Heart left ventricle (tissue), 16 donors: ENCODE results near the gene RMND1. TPM values are rescaled to one million over a fixed set of nuclear protein-coding genes. Genes with fewer than 3 reads are reported as not detected.

Experiments
- ATAC-seq, 4 donors: fragments of 200-7000 bp; cut with Tn5 transposase; one replicate each; pipeline ENCODE4 v1.9.1; 2020 to 2022; ENCODE audit warnings: moderate library complexity in 4 of 4, mild to moderate bottlenecking in 3 of 4, moderate number of reproducible peaks in 1 of 4
- DNase-seq, 5 donors: peaks; one replicate each; pipeline ENCODE4 v3.0.0-alpha.2; 2020
- H3K27ac ChIP-seq, 12 donors: fragments of 200-600 bp; sonication (generic) in 4 of 12; one replicate each; pipeline versions ENCODE4 v1.5.0 to v1.8.0; 2016 to 2022; ENCODE audit warnings: mild to moderate bottlenecking in 2 of 12
- H3K27me3 ChIP-seq, 9 donors: fragments of 200-600 bp; sonication (generic) in 2 of 9; one replicate each; pipeline versions ENCODE4 v1.5.1 to v1.8.0; 2016 to 2022; ENCODE audit warnings: mild to moderate bottlenecking in 3 of 9
- H3K36me3 ChIP-seq, 9 donors: fragments of 200-600 bp; sonication (generic) in 2 of 9; one replicate each; pipeline versions ENCODE4 v1.5.0 to v1.8.0; 2018 to 2022; ENCODE audit warnings: mild to moderate bottlenecking in 2 of 9
- H3K4me1 ChIP-seq, 12 donors: fragments of 200-600 bp; sonication (generic) in 4 of 12; one replicate each; pipeline versions ENCODE4 v1.5.0 to v1.8.0; 2016 to 2022; ENCODE audit warnings: mild to moderate bottlenecking in 3 of 12
- H3K4me3 ChIP-seq, 12 donors: fragments of 200-600 bp; sonication (generic) in 4 of 12; one replicate each; pipeline versions ENCODE4 v1.5.0 to v1.8.0; 2017 to 2022; ENCODE audit warnings: mild to moderate bottlenecking in 9 of 12, moderate library complexity in 4 of 12
- H3K9me3 ChIP-seq, 12 donors: fragments of 200-600 bp; sonication (generic) in 4 of 12; one replicate each; pipeline versions ENCODE4 v1.5.0 to v1.8.0; 2016 to 2022; ENCODE audit warnings: mild to moderate bottlenecking in 1 of 12
- POLR2A ChIP-seq, 2 donors: fragments of 450-650 bp; IDR thresholded peaks; one replicate each; pipeline ENCODE4 v1.6.1; 2017; ENCODE audit warnings: antibody characterized with exemption in 2 of 2, mild to moderate bottlenecking in 2 of 2, moderate library complexity in 2 of 2
- WGBS, 4 donors: extraction: QIAGEN DNeasy Blood & Tissue Kit in 2 of 4; methylation state at CpG; one replicate each; pipeline versions ENCODE4 v1.1.5 to v1.1.7; 2013 to 2018; 5-methylcytosine and 5-hydroxymethylcytosine counted together
- intact Hi-C, 10 donors: fragments of 100-400 bp; cut with DNase I; formaldehyde crosslinking; loops; one replicate each; pipeline versions ENCODE4 v1.11.1 to v1.14.2; 2022
- polyA plus RNA-seq, 2 donors: library from polyadenylated mRNA; stranded (reverse); fragments of 200-250 nt; gene quantifications; one replicate each; pipeline ENCODE4 v1.2.3, GENCODE V29; 2013
- total RNA-seq, 9 donors: library from RNA; depleted of rRNA in 2 of 9; stranded (reverse); fragments of >200 nt in 2 of 9; fragmentation: NEBNext Ultra II Directional in 3 of 9; extraction: Animal tissue kit (Norgen Biotek cat#: 25700) in 3 of 9; gene quantifications; one replicate each; pipeline versions ENCODE4 v1.1.0 to v1.2.4, GENCODE V29; 2016 to 2023
- TF ChIP-seq, protein P1 (sequence below), 12 donors: fragments of 200-600 bp; sonication (generic) in 4 of 12; IDR thresholded peaks; one replicate each; pipeline versions ENCODE4 v1.5.0 to v1.8.0; 2018 to 2022; ENCODE audit warnings: antibody characterized with exemption in 12 of 12, mild to moderate bottlenecking in 5 of 12
- donor health status: ischemic (EF 13 %, LVEDD 7.1; RV severe dilation, severe dysfunction).
- donor health status: healthy with polysubstance abuse.
- donor health status: DM: no; HTN: yes; CAD: no.
- donor health status: DM: no; HTN: no; CAD: no.
- donor health status: ischemic (EF 25% LVEDD 6.9; RV normal size, moderate dysfunction).
- donor health status: ischemic (EF 25% LVEDD 5.7; RV mildly dilated, moderate dysfunction).
- donor health status: healthy.
- donor health status: DM: yes; HTN: yes; CAD: no.
- donor health status: ischemic (EF 35%, LVEDD 5.7; RV mildly dilated, moderate dysfunction).
- donor health status: nonischemic (EF 11% LVEDD 7.7; RV severe dilation, severe dysfunction).
- donor health status: DM: yes; HTN: yes; CAD: no.
- donor health status: PGD.
- donor health status: ischemic (EF 29% LVEDD 5.4; RV normal size, mild dysfunction).
- donor health status: nonischemic (EF 23%, LVEDD 6.1; RV moderate dilation, normal function).

RMND1 gene
- total and polyA plus RNA-seq, 11 donors: 10.2 to 21.5 (median 17.0) TPM

DNA sequence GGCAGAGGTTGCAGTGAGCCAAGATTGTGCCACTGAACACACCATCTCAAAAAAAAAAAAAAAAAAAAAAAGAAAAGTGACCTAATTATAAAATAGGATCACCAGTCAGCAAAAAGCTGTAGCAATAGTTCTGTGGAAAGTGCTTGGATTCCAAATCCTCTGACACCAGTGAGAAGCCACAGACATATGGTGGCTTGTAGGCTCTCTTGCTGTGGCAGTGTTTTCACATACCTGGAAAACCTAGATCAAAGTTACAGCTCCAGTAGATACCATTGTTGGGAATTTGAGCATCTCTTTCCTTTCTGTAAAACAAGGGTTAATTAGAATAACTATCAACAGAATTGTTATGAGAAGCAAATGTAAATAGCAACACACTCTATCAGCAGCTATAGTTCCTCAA is 46.0 kb upstream of the RMND1 start:
- DNase-seq (no peak), ATAC-seq (no peak)
- Histone ChIP-seq H3K4me3 (no peak overlapping the region), H3K27ac (peak overlapping the region in 1 of 12 donors; percentile 82), H3K4me1 (peaks cover 0 to 58% (median 0%) of the 10 kb centered on the region in 12 donors), H3K36me3 (no peaks in the 10 kb centered on the region), H3K27me3 (peaks cover 0 to 26% (median 8%) of the 10 kb centered on the region in 9 donors), H3K9me3 (no peaks in the 10 kb centered on the region)
- no peak for TF ChIP-seq POLR2A (IDR thresholded peaks at IDR 0.05)
- intact Hi-C loops: no loop called here

DNA sequence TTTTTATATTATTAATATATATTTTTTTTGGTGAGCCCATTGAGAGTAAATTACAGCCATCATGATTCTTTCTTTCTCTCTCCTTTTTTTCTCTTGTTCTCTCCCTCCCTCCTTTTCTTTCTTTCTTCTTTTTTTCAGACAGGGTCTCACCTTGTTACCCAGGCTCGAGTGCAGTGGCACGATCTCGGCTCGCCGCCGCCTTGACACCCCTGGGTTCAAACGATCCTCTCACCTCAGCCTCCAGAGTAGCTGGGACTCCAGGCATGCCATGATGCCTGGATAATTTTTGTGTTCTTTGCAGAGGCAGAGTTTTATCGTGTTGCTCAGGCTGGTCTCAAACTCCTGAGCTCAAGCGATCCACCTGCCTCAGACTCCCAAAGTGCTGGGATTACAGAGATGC is 43.5 kb upstream of the RMND1 start:
- intact Hi-C loops: no loop called here
- Histone ChIP-seq H3K4me3 (peak overlapping the region in 3 of 12 donors; percentile 68 to 82 (median 70)), H3K36me3 (no peaks in the 10 kb centered on the region), H3K27me3 (peaks cover 0 to 33% (median 8%) of the 10 kb centered on the region in 9 donors), H3K27ac (peak overlapping the region in 1 of 12 donors; percentile 88), H3K9me3 (no peaks in the 10 kb centered on the region), H3K4me1 (peaks cover 0 to 36% (median 0%) of the 10 kb centered on the region in 12 donors)
- 84 to 88% (median 87%) methylated on average over 9 of the region's 9 CpGs for WGBS, 4 donors
- ATAC-seq (no peak), DNase-seq (no peak)
- TF ChIP-seq, protein P1, sequence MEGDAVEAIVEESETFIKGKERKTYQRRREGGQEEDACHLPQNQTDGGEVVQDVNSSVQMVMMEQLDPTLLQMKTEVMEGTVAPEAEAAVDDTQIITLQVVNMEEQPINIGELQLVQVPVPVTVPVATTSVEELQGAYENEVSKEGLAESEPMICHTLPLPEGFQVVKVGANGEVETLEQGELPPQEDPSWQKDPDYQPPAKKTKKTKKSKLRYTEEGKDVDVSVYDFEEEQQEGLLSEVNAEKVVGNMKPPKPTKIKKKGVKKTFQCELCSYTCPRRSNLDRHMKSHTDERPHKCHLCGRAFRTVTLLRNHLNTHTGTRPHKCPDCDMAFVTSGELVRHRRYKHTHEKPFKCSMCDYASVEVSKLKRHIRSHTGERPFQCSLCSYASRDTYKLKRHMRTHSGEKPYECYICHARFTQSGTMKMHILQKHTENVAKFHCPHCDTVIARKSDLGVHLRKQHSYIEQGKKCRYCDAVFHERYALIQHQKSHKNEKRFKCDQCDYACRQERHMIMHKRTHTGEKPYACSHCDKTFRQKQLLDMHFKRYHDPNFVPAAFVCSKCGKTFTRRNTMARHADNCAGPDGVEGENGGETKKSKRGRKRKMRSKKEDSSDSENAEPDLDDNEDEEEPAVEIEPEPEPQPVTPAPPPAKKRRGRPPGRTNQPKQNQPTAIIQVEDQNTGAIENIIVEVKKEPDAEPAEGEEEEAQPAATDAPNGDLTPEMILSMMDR (IDR thresholded peaks at IDR 0.05): no peak
- no peak for TF ChIP-seq POLR2A (IDR thresholded peaks at IDR 0.05)

DNA sequence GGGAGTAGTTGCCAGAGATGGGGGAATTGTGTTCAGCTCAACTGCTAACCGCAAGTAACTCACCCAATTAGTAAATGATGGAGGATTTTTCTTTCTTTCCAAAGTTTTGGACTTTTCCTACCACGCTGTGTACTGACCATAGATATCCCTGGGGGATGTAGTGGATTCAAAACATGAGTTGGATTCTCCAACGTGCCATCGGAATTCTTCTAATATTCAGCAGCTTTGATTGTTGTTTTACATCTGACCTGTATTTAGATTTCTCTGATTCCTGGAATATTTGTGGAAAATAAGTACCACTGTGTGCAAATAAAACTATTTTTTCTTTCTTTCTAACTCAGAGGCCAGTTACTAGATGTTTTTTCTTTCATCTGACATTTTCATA is 43.0 kb upstream of the RMND1 start:
- 24 to 37% (median 31%) methylated on average over 4 of the region's 4 CpGs for WGBS, 4 donors
- Histone ChIP-seq H3K36me3 (no peaks in the 10 kb centered on the region), H3K4me1 (peaks cover 0 to 31% (median 0%) of the 10 kb centered on the region in 12 donors), H3K9me3 (no peaks in the 10 kb centered on the region), H3K4me3 (peak overlapping the region in 11 of 12 donors; percentile 46 to 82 (median 66)), H3K27me3 (peaks cover 0 to 33% (median 8%) of the 10 kb centered on the region in 9 donors), H3K27ac (peak overlapping the region in 4 of 12 donors; percentile 78 to 88 (median 82))
- no peak for DNase-seq
- intact Hi-C loops: no loop called here
- ATAC-seq: no peak
- no peak for TF ChIP-seq POLR2A (IDR thresholded peaks at IDR 0.05)
- TF ChIP-seq, protein P1 (IDR thresholded peaks at IDR 0.05): no peak

DNA sequence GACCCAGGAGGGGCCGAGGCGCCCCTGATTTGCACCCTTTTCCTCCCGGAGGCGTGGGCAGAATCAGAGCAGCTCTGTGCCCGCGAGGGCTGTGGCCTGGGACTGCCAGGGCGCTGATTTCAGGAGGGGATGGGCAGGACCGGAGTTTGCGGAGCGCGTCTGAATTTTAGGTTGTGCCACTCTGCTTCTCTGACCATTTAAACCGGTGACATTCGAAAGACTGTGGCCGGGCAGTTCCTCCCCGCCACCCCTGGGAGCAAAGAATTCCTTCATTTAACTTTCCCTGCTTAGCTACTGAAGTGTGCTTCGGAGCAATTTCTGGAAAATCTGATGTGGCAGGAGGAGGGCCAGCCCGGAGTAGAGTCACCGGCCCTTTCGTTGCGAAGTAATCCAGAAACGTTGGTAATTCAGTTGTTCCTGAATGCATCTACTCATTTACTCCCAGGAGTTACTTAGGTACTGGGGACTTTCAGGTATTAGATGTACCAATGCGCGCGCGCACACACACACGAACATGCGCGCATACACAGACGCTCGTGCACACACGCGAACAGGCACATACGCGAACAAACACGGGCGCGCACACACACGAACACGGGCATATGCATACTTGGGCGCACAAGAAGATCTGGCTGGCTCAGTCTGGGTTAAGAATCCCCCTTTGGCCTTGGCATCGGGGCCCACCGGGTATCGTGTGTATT is 42.5 kb upstream of the RMND1 start:
- H3K36me3 ChIP-seq: no peaks in the 10 kb centered on the region
- intact Hi-C loops: no loop called here
- ATAC-seq (peak; percentile 15 to 56 (median 48)), DNase-seq (peak in 4 of 5 donors; percentile 23 to 69 (median 42))
- H3K4me3 ChIP-seq: peak overlapping the region; percentile 12 to 82 (median 66)
- H3K4me1 ChIP-seq: peaks cover 0 to 31% (median 0%) of the 10 kb centered on the region in 12 donors
- no peaks in the 10 kb centered on the region for H3K9me3 ChIP-seq
- 0 to 2% (median 1%) methylated on average over 36 to 43 of the region's 43 CpGs for WGBS, 4 donors
- H3K27ac ChIP-seq: peak overlapping the region in 11 of 12 donors; percentile 8 to 88 (median 69)
- no peak for TF ChIP-seq POLR2A (IDR thresholded peaks at IDR 0.05)
- TF ChIP-seq, protein P1 (IDR thresholded peaks at IDR 0.05): no peak
- H3K27me3 ChIP-seq: peaks cover 0 to 33% (median 8%) of the 10 kb centered on the region in 9 donors
